HCT116 (cell line): ENCODE results near the gene CFDP1.

ENCODE experiments used
- CTCF ChIP-seq, 3 experiments: fragments of 200-600 bp in 1 of 3; sonication (generic) in 1 of 3; IDR thresholded peaks in 2 of 3; conservative IDR thresholded peaks in 1 of 3; 2 replicates each; pipeline ENCODE4 v1.5.1; 2012 to 2017; ENCODE audit warnings: low read depth in 2 of 3, low read length in 2 of 3, antibody characterized with exemption in 1 of 3, borderline replicate concordance in 1 of 3, control low read depth in 1 of 3, mild to moderate bottlenecking in 1 of 3, mixed read lengths in 1 of 3, mixed run types in 1 of 3, moderate library complexity in 1 of 3; ENCODE audit not compliant: insufficient read depth in 1 of 3
- EZH2 ChIP-seq: fragments of 200-600 bp; sonication (generic); IDR thresholded peaks from 2 replicates; pipeline ENCODE4 v1.6.1; 2017; ENCODE audit warnings: antibody characterized with exemption, mixed run types
- JUND ChIP-seq: IDR thresholded peaks from 2 replicates; pipeline ENCODE4 v1.6.1; 2012
- POLR2A ChIP-seq: IDR thresholded peaks from 2 replicates; pipeline ENCODE4 v1.7.0; 2011; ENCODE audit warnings: borderline replicate concordance; ENCODE audit not compliant: insufficient read depth, insufficient read length; ENCODE audit errors: extremely low read depth
- REST ChIP-seq: IDR thresholded peaks from 2 replicates; pipeline ENCODE4 v1.6.1; 2012; ENCODE audit warnings: low read depth

GRCh38 chr16:75322740-75323139, 110.6 kb downstream of the CFDP1 start:
- no peak for TF ChIP-seq CTCF (IDR thresholded peaks at IDR 0.05 in 2 of 3, conservative IDR thresholded peaks at IDR 0.05 in 1 of 3; ENCODE audit: borderline replicate concordance in 1 of 3, insufficient read depth in 1 of 3, low read depth in 2 of 3, low read length in 2 of 3)
- no peak for TF ChIP-seq EZH2
- TF ChIP-seq JUND = no peak
- no peak for TF ChIP-seq REST
- TF ChIP-seq POLR2A = no peak
